ENCODE measurements around the gene FGF19.

Gene FGF19

DNA sequence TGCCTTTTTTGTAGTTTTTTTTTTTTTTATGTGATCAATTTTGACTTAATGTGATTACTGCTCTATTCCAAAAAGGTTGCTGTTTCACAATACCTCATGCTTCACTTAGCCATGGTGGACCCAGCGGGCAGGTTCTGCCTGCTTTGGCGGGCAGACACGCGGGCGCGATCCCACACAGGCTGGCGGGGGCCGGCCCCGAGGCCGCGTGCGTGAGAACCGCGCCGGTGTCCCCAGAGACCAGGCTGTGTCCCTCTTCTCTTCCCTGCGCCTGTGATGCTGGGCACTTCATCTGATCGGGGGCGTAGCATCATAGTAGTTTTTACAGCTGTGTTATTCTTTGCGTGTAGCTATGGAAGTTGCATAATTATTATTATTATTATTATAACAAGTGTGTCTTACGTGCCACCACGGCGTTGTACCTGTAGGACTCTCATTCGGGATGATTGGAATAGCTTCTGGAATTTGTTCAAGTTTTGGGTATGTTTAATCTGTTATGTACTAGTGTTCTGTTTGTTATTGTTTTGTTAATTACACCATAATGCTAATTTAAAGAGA lies 50.3 kb downstream of the FGF19 start:
- H3K79me1 ChIP-seq (ENCODE audit: low read depth, low read length), result no peaks in the 10 kb centered on the region
- H3K27me3 ChIP-seq (ENCODE audit: control insufficient read depth in 3 of 3, insufficient read depth in 3 of 3, low read depth in 1 of 3, low read length in 3 of 3), result no peaks in the 10 kb centered on the region
- no peak overlapping the region for H3K14ac ChIP-seq (ENCODE audit: low read length)
- H2BK120ac ChIP-seq (ENCODE audit: low read depth, low read length), result no peak overlapping the region
- H3K9ac ChIP-seq (ENCODE audit: low read depth, low read length, poor library complexity), result no peak overlapping the region
- H3K9me3 ChIP-seq (replicated peaks in 1 of 2; ENCODE audit: control insufficient read depth in 2 of 2, insufficient read depth in 1 of 2, low read depth in 1 of 2, low read length in 2 of 2), result no peaks in the 10 kb centered on the region
- H3K18ac ChIP-seq (ENCODE audit: low read length), result peak overlapping the region; percentile 52
- no peak overlapping the region for H4K91ac ChIP-seq (ENCODE audit: low read depth, low read length, poor library complexity)
- DNase-seq (ENCODE audit: low spot score), result no peak
- H3K27ac ChIP-seq (replicated peaks; ENCODE audit: low read length), result no peak overlapping the region
- H2BK15ac ChIP-seq (ENCODE audit: low read length), result no peak overlapping the region
- no peak overlapping the region for H2AFZ ChIP-seq (ENCODE audit: low read length)
- H2AK5ac ChIP-seq (ENCODE audit: low read depth, low read length), result no peak overlapping the region
- H3K4ac ChIP-seq (ENCODE audit: low read length), result no peak overlapping the region
- no peak overlapping the region for H4K8ac ChIP-seq (ENCODE audit: low read depth, low read length)
- H3K4me2 ChIP-seq (ENCODE audit: insufficient read depth, low read length, poor library complexity, severe bottlenecking), result no peak overlapping the region
- H3K4me1 ChIP-seq (ENCODE audit: control insufficient read depth in 2 of 2, insufficient read depth in 1 of 2, low read depth in 1 of 2, low read length in 2 of 2), result peaks cover 13 to 18% of the 10 kb centered on the region in 2 donors
- peaks cover 21 to 31% of the 10 kb centered on the region in 2 donors for H3K36me3 ChIP-seq (replicated peaks in 1 of 2; ENCODE audit: control insufficient read depth in 2 of 2, insufficient read depth in 2 of 2, low read length in 2 of 2)
- H3K4me3 ChIP-seq (ENCODE audit: low read length in 2 of 2), result no peak overlapping the region
- no CpG with 5 or more reads among the region's 23 CpGs for WGBS, 2 donors (ENCODE audit: extremely low coverage in 2 of 2, insufficient read length in 2 of 2, insufficient replicate concordance in 1 of 2)
- no peak overlapping the region for H2BK12ac ChIP-seq (ENCODE audit: low read length)
- no peak overlapping the region for H3K23ac ChIP-seq (ENCODE audit: low read depth, low read length, poor library complexity)
- no peak overlapping the region for H2BK5ac ChIP-seq (ENCODE audit: low read length)

DNA sequence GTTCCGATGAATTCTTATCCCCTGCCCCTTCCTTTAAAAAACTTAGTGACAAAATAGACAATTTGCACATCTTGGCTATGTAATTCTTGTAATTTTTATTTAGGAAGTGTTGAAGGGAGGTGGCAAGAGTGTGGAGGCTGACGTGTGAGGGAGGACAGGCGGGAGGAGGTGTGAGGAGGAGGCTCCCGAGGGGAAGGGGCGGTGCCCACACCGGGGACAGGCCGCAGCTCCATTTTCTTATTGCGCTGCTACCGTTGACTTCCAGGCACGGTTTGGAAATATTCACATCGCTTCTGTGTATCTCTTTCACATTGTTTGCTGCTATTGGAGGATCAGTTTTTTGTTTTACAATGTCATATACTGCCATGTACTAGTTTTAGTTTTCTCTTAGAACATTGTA lies 50.8 kb downstream of the FGF19 start:
- H2AFZ ChIP-seq (ENCODE audit: low read length), result no peak overlapping the region
- no peak overlapping the region for H2BK12ac ChIP-seq (ENCODE audit: low read length)
- no peak overlapping the region for H3K4ac ChIP-seq (ENCODE audit: low read length)
- no peak overlapping the region for H4K91ac ChIP-seq (ENCODE audit: low read depth, low read length, poor library complexity)
- no peak for DNase-seq (ENCODE audit: low spot score)
- no peak overlapping the region for H4K8ac ChIP-seq (ENCODE audit: low read depth, low read length)
- H3K4me3 ChIP-seq (ENCODE audit: low read length in 2 of 2), result no peak overlapping the region
- H3K36me3 ChIP-seq (replicated peaks in 1 of 2; ENCODE audit: control insufficient read depth in 2 of 2, insufficient read depth in 2 of 2, low read length in 2 of 2), result peaks cover 26 to 33% of the 10 kb centered on the region in 2 donors
- no peak overlapping the region for H2BK15ac ChIP-seq (ENCODE audit: low read length)
- H3K9me3 ChIP-seq (replicated peaks in 1 of 2; ENCODE audit: control insufficient read depth in 2 of 2, insufficient read depth in 1 of 2, low read depth in 1 of 2, low read length in 2 of 2), result no peaks in the 10 kb centered on the region
- no peak overlapping the region for H3K18ac ChIP-seq (ENCODE audit: low read length)
- H3K23ac ChIP-seq (ENCODE audit: low read depth, low read length, poor library complexity), result no peak overlapping the region
- no peaks in the 10 kb centered on the region for H3K27me3 ChIP-seq (ENCODE audit: control insufficient read depth in 3 of 3, insufficient read depth in 3 of 3, low read depth in 1 of 3, low read length in 3 of 3)
- peaks cover 9 to 19% of the 10 kb centered on the region in 2 donors for H3K4me1 ChIP-seq (ENCODE audit: control insufficient read depth in 2 of 2, insufficient read depth in 1 of 2, low read depth in 1 of 2, low read length in 2 of 2)
- WGBS, 2 donors (ENCODE audit: extremely low coverage in 2 of 2, insufficient read length in 2 of 2, insufficient replicate concordance in 1 of 2), result no CpG with 5 or more reads among the region's 11 CpGs
- no peak overlapping the region for H2AK5ac ChIP-seq (ENCODE audit: low read depth, low read length)
- no peak overlapping the region for H3K9ac ChIP-seq (ENCODE audit: low read depth, low read length, poor library complexity)
- H3K27ac ChIP-seq (replicated peaks; ENCODE audit: low read length), result no peak overlapping the region
- no peak overlapping the region for H3K4me2 ChIP-seq (ENCODE audit: insufficient read depth, low read length, poor library complexity, severe bottlenecking)
- H2BK120ac ChIP-seq (ENCODE audit: low read depth, low read length), result no peak overlapping the region
- no peak overlapping the region for H3K14ac ChIP-seq (ENCODE audit: low read length)
- H2BK5ac ChIP-seq (ENCODE audit: low read length), result no peak overlapping the region
- H3K79me1 ChIP-seq (ENCODE audit: low read depth, low read length), result no peaks in the 10 kb centered on the region

GRCh38 chr11:69651834-69652620 lies 51.8 kb downstream of the FGF19 start:
- no peak overlapping the region for H3K14ac ChIP-seq (ENCODE audit: low read length)
- no peak overlapping the region for H3K23ac ChIP-seq (ENCODE audit: low read depth, low read length, poor library complexity)
- no peak overlapping the region for H2BK120ac ChIP-seq (ENCODE audit: low read depth, low read length)
- no peak overlapping the region for H2BK5ac ChIP-seq (ENCODE audit: low read length)
- no peak overlapping the region for H3K4me3 ChIP-seq (ENCODE audit: low read length in 2 of 2)
- no peak overlapping the region for H2AK5ac ChIP-seq (ENCODE audit: low read depth, low read length)
- peaks cover 4% of the 10 kb centered on the region for H3K79me1 ChIP-seq (ENCODE audit: low read depth, low read length)
- no peak overlapping the region for H2BK15ac ChIP-seq (ENCODE audit: low read length)
- H4K8ac ChIP-seq (ENCODE audit: low read depth, low read length), result no peak overlapping the region
- DNase-seq (ENCODE audit: low spot score), result no peak
- no peak overlapping the region for H3K18ac ChIP-seq (ENCODE audit: low read length)
- no CpG with 5 or more reads among the region's 15 CpGs for WGBS, 2 donors (ENCODE audit: extremely low coverage in 2 of 2, insufficient read length in 2 of 2, insufficient replicate concordance in 1 of 2)
- peaks cover 0 to 13% of the 10 kb centered on the region in 2 donors for H3K4me1 ChIP-seq (ENCODE audit: control insufficient read depth in 2 of 2, insufficient read depth in 1 of 2, low read depth in 1 of 2, low read length in 2 of 2)
- no peak overlapping the region for H3K4ac ChIP-seq (ENCODE audit: low read length)
- no peaks in the 10 kb centered on the region for H3K9me3 ChIP-seq (replicated peaks in 1 of 2; ENCODE audit: control insufficient read depth in 2 of 2, insufficient read depth in 1 of 2, low read depth in 1 of 2, low read length in 2 of 2)
- H3K36me3 ChIP-seq (replicated peaks in 1 of 2; ENCODE audit: control insufficient read depth in 2 of 2, insufficient read depth in 2 of 2, low read length in 2 of 2), result peaks cover 33 to 42% of the 10 kb centered on the region in 2 donors
- H2BK12ac ChIP-seq (ENCODE audit: low read length), result no peak overlapping the region
- no peak overlapping the region for H4K91ac ChIP-seq (ENCODE audit: low read depth, low read length, poor library complexity)
- no peak overlapping the region for H2AFZ ChIP-seq (ENCODE audit: low read length)
- no peak overlapping the region for H3K4me2 ChIP-seq (ENCODE audit: insufficient read depth, low read length, poor library complexity, severe bottlenecking)
- no peak overlapping the region for H3K27ac ChIP-seq (replicated peaks; ENCODE audit: low read length)
- H3K9ac ChIP-seq (ENCODE audit: low read depth, low read length, poor library complexity), result no peak overlapping the region
- no peaks in the 10 kb centered on the region for H3K27me3 ChIP-seq (ENCODE audit: control insufficient read depth in 3 of 3, insufficient read depth in 3 of 3, low read depth in 1 of 3, low read length in 3 of 3)

DNA sequence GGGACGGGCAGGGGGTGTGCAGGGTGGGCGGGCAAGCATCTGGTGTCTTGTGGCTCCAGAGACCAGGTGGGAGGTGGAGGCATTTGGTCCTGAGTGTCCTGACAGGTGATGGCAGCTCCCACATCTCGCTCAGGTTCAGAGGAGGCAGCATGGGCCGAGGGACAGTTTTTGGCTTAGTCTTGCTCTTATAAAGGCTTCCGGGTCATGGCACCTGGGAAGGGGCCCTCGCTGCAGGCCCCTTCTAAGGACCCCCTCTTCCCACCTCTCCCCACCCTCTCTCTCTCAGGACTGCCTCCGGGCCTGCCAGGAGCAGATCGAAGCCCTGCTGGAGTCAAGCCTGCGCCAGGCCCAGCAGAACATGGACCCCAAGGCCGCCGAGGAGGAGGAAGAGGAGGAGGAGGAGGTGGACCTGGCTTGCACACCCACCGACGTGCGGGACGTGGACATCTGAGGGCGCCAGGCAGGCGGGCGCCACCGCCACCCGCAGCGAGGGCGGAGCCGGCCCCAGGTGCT lies 52.9 kb downstream of the FGF19 start:
- no peak overlapping the region for H2BK15ac ChIP-seq (ENCODE audit: low read length)
- no peak overlapping the region for H2AFZ ChIP-seq (ENCODE audit: low read length)
- H3K27ac ChIP-seq (replicated peaks; ENCODE audit: low read length), result no peak overlapping the region
- H3K4ac ChIP-seq (ENCODE audit: low read length), result no peak overlapping the region
- peaks cover 1 to 14% of the 10 kb centered on the region in 2 donors for H3K4me1 ChIP-seq (ENCODE audit: control insufficient read depth in 2 of 2, insufficient read depth in 1 of 2, low read depth in 1 of 2, low read length in 2 of 2)
- H3K9ac ChIP-seq (ENCODE audit: low read depth, low read length, poor library complexity), result no peak overlapping the region
- H3K23ac ChIP-seq (ENCODE audit: low read depth, low read length, poor library complexity), result peak overlapping the region; percentile 9
- H2BK120ac ChIP-seq (ENCODE audit: low read depth, low read length), result no peak overlapping the region
- H4K8ac ChIP-seq (ENCODE audit: low read depth, low read length), result no peak overlapping the region
- no peak overlapping the region for H3K18ac ChIP-seq (ENCODE audit: low read length)
- no CpG with 5 or more reads among the region's 23 CpGs for WGBS, 2 donors (ENCODE audit: extremely low coverage in 2 of 2, insufficient read length in 2 of 2, insufficient replicate concordance in 1 of 2)
- H3K36me3 ChIP-seq (replicated peaks in 1 of 2; ENCODE audit: control insufficient read depth in 2 of 2, insufficient read depth in 2 of 2, low read length in 2 of 2), result peaks cover 33 to 42% of the 10 kb centered on the region in 2 donors
- H3K9me3 ChIP-seq (replicated peaks in 1 of 2; ENCODE audit: control insufficient read depth in 2 of 2, insufficient read depth in 1 of 2, low read depth in 1 of 2, low read length in 2 of 2), result no peaks in the 10 kb centered on the region
- H3K4me2 ChIP-seq (ENCODE audit: insufficient read depth, low read length, poor library complexity, severe bottlenecking), result no peak overlapping the region
- no peak overlapping the region for H2BK5ac ChIP-seq (ENCODE audit: low read length)
- no peaks in the 10 kb centered on the region for H3K27me3 ChIP-seq (ENCODE audit: control insufficient read depth in 3 of 3, insufficient read depth in 3 of 3, low read depth in 1 of 3, low read length in 3 of 3)
- H4K91ac ChIP-seq (ENCODE audit: low read depth, low read length, poor library complexity), result no peak overlapping the region
- no peak overlapping the region for H2BK12ac ChIP-seq (ENCODE audit: low read length)
- no peak overlapping the region for H3K14ac ChIP-seq (ENCODE audit: low read length)
- H3K4me3 ChIP-seq (ENCODE audit: low read length in 2 of 2), result no peak overlapping the region
- DNase-seq (ENCODE audit: low spot score), result no peak
- peaks cover 9% of the 10 kb centered on the region for H3K79me1 ChIP-seq (ENCODE audit: low read depth, low read length)
- H2AK5ac ChIP-seq (ENCODE audit: low read depth, low read length), result no peak overlapping the region

Measured in neuronal stem cell (in vitro differentiated cells).